CD4-positive, alpha-beta T cell treated with Interleukin-6 at 100 ng/mL for 8 hours (primary cell): ENCODE measurements around the gene BSN.
A peak's percentile ranks its signal among the peaks of the same experiment; 100 is the strongest.

Source experiments
- DNase-seq: peaks from one replicate; pipeline ENCODE4 v3.0.0-alpha.2; 2020; ENCODE audit warnings: mixed read lengths, low spot score

BSN gene

DNA sequence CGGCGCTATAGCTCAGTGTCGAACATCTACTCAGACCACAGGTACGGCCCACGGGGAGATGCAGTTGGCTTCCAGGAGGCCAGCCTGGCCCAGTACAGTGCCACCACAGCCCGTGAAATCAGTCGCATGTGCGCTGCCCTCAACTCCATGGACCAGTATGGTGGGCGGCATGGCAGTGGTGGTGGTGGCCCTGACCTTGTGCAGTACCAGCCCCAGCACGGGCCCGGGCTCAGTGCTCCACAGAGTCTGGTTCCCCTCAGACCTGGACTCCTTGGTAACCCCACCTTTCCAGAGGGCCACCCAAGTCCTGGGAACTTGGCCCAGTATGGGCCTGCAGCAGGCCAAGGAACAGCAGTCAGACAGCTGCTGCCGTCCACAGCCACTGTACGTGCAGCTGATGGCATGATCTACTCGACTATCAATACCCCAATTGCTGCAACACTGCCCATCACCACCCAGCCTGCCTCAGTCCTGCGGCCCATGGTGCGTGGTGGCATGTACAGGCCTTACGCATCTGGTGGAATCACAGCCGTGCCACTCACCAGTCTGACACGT, 101.5 kb downstream of the BSN start:
- no peak for DNase-seq

DNA sequence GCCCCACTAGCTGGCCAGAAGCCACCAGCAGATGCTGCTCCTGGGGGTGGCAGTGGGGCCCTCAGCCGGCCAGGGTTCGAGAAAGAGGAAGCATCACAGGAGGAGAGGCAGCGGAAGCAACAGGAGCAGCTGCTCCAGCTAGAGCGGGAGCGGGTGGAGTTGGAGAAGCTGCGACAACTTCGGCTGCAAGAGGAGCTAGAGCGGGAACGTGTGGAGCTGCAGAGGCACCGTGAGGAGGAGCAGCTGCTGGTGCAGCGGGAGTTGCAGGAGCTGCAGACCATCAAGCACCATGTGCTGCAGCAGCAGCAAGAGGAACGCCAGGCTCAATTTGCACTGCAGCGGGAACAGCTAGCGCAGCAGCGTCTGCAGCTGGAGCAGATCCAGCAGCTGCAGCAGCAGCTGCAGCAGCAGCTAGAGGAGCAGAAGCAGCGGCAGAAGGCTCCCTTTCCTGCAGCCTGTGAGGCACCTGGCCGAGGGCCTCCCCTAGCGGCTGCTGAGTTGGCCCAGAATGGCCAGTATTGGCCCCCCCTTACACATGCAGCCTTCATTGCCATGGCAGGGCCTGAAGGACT, 102.3 kb downstream of the BSN start:
- no peak for DNase-seq

DNA sequence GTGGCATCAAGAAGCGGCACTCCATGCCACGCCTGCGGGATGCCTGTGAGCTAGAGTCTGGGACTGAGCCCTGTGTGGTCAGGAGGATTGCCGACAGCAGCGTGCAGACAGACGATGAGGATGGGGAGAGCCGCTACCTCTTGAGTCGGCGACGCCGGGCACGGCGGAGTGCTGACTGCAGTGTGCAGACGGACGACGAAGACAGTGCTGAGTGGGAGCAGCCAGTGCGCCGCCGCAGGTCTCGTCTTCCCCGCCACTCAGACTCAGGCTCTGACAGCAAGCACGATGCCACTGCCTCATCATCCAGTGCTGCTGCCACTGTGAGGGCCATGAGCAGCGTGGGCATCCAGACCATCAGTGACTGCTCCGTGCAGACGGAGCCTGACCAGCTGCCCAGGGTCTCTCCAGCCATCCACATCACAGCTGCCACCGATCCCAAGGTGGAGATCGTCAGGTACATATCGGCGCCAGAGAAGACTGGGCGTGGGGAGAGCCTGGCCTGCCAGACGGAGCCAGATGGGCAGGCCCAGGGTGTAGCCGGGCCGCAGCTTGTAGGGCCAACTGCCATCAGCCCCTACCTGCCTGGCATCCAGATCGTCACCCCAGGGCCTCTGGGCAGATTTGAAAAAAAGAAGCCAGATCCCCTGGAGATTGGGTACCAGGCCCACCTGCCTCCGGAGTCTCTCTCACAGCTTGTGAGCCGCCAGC, 103.1 kb downstream of the BSN start:
- no peak for DNase-seq

DNA sequence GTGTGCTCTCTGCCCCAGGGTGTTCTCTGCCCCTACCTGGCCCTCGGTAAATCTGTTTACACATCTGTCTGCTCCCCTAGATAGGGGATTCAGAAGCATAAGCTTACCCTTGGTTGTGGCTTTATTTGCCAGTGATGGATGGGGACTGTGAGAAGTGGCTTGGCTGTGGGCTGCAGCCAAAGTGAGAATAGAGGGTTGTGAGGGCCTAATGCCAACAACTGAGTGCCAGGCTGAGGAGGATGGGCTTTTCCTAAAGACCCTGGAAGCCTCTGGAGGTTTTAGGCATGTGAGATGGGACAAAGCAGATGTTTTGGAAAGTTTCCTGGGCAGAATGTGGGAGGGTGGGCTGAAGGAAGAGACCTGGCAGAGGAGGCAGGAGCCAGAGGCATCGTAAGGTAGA, 104.4 kb downstream of the BSN start:
- DNase-seq: no peak

DNA sequence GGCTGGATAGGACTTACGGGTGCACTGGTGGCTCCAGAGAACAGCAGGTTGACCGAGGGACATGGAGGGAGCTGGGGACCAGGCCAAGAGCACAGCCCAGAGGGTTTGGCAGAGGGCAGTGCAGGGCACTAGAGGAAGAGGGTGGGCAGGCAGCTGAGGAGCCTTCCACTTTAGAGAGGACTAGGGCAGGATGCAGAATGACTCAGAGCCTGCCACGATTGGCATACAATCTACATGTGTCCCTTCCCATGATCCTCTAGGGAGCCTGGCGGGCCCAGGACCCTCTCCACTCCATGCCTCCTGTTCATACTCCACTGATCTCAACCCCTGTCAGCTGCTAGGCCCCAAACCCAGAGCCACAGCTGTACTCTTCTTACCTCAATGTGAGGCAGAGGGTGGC, 105.5 kb downstream of the BSN start:
- no peak for DNase-seq

DNA sequence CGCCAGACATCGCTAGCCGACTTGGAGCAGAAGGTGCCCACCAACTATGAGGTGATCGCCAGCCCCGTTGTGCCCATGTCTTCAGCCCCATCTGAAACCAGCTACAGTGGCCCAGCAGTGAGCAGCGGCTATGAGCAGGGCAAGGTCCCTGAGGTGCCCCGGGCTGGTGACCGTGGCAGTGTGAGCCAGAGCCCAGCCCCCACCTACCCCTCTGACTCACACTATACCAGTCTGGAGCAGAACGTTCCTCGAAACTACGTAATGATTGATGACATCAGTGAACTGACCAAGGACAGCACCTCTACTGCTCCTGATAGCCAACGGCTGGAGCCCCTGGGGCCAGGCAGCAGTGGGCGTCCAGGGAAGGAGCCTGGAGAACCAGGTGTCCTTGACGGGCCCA, 107.0 kb downstream of the BSN start:
- no peak for DNase-seq

DNA sequence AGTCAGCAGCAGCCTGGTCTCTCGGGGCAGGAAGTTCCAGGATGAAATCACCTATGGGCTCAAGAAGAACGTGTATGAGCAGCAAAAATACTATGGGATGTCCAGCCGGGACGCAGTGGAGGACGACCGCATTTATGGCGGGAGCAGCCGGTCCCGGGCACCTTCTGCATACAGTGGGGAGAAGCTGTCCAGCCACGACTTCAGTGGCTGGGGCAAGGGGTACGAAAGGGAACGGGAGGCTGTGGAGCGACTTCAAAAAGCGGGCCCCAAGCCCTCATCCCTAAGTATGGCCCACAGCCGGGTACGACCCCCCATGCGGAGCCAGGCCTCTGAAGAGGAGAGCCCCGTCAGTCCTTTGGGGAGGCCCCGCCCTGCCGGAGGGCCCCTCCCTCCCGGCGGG, 107.7 kb downstream of the BSN start:
- DNase-seq: no peak

DNA sequence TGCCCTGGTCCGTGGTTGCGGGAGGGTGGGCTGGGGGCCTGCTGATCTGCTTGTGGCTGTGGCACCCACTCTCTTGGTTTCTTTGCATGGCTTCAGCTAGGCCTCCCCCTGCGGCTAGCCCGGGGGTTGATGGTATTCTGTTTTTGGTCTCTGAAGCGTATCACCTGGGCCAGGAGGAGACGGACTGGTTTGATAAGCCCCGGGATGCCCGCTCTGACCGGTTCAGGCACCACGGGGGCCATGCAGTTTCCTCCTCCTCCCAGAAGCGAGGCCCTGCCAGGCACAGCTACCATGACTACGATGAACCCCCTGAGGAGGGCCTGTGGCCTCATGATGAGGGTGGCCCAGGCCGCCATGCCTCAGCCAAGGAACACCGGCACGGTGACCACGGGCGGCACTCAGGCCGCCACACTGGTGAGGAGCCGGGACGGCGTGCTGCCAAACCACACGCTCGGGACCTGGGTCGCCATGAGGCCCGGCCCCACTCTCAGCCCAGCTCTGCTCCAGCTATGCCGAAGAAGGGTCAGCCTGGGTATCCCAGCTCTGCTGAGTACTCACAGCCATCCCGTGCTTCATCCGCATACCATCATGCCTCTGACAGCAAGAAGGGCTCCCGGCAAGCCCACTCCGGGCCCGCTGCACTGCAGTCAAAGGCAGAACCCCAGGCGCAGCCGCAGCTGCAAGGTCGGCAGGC, 108.6 kb downstream of the BSN start:
- no peak for DNase-seq

DNA sequence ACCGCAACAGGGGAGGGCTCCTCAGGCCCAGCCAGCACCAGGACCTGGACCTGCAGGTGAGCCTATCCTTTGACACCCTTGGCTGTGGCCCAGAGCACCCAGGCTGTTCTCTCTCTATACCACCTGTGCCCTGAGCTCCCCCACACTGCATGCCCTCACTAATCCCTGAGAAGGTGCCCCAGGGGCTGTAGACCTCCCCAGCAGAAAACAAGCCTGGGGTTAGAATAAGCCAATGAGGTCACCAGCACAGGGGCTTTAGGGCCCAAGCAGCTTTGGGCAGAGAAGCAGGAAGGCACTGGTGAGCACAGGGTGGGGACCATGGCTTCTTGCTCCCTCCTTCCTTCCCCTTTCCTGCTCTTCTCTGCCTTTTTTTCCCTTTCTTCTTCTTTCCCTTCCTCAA, 109.6 kb downstream of the BSN start:
- no peak for DNase-seq

DNA sequence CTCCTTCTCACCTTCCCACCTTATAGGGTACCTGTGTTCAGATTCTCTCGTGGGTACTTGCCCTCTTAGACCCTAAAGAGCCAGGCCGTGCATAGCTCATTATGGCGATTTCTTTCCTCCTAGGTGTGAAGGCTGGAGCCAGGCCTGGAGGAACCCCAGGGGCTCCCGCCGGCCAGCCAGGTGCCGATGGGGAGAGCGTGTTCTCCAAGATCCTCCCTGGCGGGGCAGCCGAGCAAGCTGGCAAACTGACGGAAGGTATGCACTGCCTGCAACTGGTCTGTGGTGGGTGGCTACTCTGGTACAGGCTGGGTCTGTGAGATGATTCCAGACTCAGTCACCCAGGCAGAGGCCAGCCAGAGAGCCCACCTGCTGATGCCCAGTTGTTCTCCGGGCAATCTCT, 110.0 kb downstream of the BSN start:
- no peak for DNase-seq

DNA sequence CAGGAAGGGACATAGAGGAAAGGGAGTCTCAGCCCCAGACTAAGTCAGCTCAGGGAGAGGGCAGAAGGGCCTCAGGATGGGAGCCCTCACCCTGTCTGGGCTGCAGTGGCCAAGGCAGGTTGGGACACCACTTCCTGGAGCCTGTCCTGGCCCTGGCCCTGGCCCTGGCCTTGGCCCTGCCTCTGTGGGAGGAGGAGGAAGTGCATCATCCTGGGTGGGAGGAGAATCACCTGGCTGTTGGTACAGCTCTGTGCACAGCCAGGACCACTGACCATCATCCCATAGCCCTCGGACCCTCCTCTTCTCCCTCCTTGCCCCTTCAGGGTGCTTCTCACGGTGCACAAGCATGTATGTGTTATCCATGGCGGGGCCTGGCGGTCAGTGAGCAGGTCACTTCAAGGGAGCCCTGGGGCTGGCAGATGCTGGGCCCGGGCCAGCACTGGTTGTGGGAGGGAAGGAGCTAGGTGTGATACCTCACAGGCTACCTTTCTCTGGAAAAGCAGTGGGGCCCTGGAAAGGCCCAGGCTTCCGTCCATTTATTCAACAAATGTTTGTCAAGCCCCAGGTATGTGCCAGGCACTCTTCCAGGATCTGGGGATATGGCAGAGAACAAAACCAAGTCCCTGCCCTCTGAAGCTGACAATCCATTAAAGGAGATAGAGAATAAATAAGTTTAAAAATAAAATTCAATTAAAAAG, 111.7 kb downstream of the BSN start:
- DNase-seq: no peak

DNA sequence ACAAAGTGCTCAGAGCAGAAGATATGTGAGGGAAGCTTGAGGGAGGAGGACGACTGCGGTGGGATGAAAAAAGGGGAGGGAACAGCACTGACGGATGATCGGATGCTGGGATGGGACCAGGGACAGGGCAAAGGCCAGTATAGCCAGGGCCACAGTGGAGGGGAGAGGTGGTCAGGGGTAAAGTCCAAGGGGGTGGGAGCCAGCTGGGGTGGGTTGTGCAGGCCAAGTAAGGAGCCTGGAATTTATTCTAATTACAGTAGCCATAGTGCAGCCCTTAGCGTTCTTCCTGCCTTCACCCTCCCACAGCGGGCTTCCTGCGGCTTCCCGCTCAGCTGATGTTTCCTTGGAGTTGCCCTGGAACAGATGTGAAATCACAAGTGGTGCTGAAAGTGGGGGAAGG, 112.3 kb downstream of the BSN start:
- no peak for DNase-seq

DNA sequence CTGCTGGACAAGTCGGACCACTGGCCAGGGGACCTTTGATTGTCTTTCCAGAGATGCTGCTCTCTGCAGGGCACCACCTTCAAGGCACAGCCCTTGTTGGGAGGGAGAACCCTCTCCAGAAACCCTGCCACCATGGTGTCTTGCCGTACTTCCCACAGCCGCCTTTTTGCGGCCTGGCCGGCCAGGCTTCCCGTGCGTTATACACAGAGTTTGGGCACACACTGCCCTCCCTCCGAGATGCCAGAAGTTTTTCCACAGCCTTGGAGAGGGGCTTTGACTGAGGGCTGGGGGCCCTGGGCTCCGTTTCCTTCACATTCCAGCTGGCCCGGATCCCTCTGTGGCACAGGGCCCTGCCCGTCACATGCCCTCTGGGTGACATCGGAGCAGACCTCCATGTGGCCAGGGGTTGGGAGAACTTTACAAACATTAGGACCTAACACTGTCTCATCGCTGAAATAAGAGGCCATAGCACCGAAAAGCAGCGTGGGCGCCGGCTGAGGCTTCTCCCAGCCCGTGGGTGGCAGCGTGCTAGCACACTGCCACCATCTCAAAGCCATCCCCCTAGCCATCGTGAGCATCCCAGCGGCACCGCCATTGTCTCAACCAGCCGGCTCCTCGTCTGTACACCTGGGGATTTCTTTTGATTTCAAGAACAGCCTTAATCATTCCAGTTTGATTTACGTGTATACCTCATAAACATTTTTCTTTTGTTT, 113.6 kb downstream of the BSN start:
- DNase-seq: no peak

DNA sequence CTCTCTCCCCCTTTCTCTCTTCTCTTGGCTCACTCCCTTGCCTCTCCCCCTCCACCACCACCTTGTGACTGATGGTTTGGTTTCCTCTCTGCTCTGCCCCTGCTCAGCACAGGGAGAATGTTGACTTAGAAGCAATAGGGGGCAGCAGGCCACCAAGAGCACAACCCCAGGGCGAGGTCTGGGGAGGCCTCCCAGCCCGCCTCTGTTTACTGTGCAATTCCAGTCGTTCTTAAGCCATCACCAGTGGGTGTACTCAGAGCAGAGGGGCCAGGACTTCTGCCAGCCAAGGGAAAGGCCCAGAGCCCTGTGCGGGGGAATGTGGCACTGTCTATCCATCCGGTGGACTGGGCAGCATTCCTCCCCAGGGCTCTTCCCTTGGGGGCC, 114.1 kb downstream of the BSN start:
- no peak for DNase-seq

DNA sequence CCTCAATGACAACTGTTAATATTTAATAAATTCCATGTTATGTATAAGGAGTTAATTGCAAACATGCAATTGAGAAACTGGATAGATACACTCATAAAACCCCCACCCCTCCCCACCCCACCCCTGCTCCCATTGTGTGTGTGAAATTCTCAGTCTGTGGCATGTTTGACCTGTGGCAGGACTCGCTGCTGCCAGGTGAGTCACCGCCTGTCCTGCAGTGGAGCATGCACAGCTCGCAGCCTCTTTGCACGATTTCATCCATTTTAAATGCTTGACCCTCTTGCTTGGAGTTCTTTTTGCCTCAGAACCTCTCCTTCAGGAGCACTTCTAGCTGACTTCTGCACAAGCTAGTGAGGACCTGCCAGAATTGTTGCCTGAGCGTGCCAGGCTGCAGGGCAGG, 114.6 kb downstream of the BSN start:
- DNase-seq: no peak

DNA sequence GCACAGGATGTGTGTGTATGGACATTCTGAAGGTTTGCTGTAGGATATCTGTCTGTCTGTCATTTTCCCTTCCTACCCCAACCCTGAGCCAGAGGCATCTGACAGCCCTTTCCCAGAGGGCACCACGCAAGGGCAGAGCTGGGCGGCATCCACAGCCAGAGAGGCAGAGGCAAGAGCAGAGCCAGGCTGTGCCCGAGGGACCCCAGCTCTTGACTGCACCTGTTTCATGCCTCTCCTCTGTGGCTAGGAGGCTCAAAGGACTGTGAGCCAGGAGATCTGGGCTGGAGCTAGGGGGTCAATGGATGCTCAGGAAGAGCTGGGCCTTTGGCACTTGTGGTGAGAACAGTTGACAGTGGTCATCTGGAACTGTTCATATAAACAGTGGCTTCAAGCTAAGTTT, 115.1 kb downstream of the BSN start:
- DNase-seq: no peak

DNA sequence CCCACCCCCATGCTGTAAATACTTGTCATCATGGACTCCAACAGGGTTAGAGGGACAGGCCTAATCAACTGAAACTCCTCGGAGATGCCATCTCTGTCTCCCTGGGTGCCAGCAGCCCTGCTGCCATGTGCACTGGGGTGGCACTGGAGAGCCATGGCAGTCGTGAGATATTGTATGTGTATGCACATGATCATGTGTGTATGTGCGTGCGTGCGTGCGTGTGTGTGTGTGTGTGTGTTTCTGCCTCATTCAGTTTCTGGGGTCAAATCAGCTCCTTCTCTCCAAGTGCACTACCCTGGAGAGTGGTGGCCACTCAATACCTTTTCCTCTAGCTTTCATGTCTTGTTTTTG, 116.6 kb downstream of the BSN start:
- no peak for DNase-seq

DNA sequence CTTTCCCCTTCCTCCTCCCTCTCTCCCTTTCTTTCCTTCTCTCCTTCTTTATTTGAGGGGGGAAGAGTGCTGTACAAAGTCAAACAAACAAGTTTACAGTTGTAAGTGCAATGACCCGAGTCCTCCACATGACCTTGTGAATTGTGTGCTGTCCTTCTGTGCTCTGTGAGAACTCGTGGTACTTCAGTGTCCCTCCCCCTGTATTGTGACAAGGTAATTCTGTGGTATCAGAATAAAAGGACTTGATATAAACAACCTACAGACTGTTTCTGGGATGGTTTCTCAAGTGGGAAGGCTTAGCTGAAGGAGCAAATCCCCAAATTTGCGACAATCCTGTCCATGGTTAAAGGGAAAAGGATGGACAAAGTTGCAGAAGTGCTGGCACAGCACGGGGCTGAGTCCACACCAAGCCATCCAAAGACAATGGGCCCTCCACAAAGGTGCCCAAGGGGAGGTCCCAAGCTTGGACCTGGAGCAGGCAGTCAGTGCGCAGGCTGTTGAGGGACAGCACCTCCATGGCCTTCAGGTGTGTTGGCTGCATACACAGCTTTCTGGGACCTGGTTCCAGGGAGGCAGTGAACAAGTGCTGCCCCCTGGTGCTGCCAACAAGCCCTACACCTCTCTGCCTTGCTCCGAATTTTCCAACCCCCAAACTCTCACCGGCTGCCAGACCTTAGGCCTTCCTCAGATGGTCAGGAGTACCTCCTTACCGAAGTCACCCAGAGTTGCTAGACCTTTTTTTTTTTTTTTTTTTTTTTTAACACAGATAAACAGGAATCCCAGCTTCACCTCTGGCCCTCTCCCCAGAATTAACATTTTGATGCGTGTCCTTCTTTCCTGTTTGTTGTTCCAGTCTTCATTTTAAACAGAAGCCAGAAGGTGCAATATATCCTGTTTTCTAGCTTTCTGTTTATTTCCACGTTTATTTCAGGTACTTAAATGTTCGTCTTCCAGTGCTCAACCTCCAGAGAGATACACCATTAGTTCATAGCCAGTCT, 117.3 kb downstream of the BSN start:
- peak; percentile 69 for DNase-seq

DNA sequence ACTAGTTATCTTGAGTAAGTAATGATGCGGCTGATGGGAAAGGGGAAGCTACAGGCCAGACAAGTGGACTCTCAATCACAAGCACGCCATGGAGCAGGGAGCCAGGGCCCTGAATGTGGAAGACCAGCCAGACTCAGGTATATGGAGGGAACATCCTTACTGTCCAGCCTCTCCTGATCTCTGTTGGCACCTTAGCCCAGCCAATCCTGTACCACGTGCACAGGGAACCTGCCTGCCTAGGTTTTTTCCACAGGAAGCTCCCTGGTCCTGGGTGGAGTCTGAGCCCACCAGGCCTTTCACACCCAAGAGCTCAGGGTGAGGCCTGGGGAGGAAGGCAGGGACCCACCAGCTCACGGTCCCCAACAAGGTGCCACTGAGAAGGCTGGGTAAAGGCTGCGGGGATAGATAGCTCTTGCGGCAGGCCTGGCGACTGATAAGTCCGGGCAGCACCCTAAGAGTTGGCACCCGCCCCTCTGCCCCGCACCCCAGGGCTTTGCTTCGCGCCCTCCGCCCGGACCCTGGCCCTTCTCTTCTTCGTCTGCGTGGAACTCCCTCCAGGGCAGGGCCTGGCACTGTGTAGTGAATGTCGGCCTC, 118.9 kb downstream of the BSN start:
- DNase-seq: no peak

DNA sequence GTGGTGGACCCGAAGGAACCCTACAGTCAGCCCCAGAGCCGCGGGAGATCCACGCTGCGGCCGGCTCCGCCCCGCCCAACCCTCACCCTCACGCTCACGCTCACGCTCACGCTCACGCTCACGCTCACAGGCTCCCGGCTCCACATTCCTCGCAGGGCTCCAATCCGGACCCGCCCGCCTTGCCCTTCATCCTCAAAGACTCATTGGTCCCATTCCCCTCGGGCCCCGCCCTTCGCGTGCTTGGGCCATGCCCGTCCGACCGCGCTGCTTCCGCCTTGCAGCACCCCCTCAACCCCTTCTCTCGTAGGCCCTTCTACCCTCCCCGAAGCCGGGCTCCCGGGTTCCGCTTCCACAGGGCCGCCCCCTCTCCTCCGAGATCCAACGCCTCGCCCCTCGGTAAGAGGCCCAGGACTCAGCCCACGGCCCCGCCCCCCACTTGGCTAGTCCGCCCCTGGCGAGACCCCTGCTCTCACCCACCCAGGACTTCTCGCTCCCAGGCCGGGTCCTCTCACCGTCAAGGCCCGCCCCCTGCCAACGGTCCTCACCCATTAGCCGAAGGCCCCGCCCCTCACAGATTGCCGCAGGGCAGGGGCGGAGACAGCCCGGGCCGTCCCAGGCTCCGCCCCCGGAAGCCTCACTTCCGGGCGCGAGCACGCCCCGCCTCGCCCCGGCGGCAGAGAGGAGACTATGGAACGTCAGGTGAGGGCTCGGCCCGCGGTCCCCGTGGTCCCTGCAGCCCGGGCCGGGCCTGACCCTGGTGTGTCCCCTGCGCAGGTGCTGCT, 119.6 kb downstream of the BSN start, which contains the start of gene APEH:
Gene APEH (plus strand): TSS at position 637 of the 782 bp plus-strand sequence. CDS start 51 bp downstream, at position 688.
- DNase-seq: peak; percentile 97
